WTC11 (cell line): ENCODE data around the gene ZNF667. TPM values are rescaled to one million over a fixed set of nuclear protein-coding genes. Genes with fewer than 3 reads are reported as not detected.

Experiments used
- ATAC-seq: fragments of 200-7000 bp; cut with Tn5 transposase; 2 replicates; pipeline ENCODE4 v1.10.0; 2021; ENCODE audit warnings: mild to moderate bottlenecking, moderate library complexity
- CTCF ChIA-PET: fragments of 300-600 bp; sonication (Branson Sonifier 250); formaldehyde crosslinking; loops from one replicate; lab custom pipeline; 2021; ENCODE audit warnings: antibody characterized with exemption; lab: Charles Lee
- POLR2A ChIA-PET: fragments of 350-600 bp; sonication (Branson Sonifier 250); formaldehyde crosslinking; loops from one replicate; lab custom pipeline; 2021; ENCODE audit warnings: antibody characterized with exemption; lab: Charles Lee
- DNase-seq: peaks from one replicate; pipeline ENCODE4 v3.0.0; 2021; ENCODE audit warnings: low spot score
- H3K27ac Mint-ChIP-seq: 2 replicates; pipeline ENCODE4 v1.8.0; 2021; ENCODE audit warnings: mixed read lengths
- H3K27me3 Mint-ChIP-seq: 2 replicates; pipeline ENCODE4 v1.8.0; 2021; ENCODE audit warnings: low read depth, mild to moderate bottlenecking, moderate library complexity, mixed read lengths
- H3K36me3 Mint-ChIP-seq: 2 replicates; pipeline ENCODE4 v1.8.0; 2021; ENCODE audit warnings: mixed read lengths
- H3K4me1 Mint-ChIP-seq: 2 replicates; pipeline ENCODE4 v1.8.0; 2022; ENCODE audit warnings: mixed read lengths
- H3K4me3 Mint-ChIP-seq: 2 replicates; pipeline ENCODE4 v1.8.0; 2021; ENCODE audit warnings: mild to moderate bottlenecking, moderate library complexity, mixed read lengths
- H3K9me3 Mint-ChIP-seq: 2 replicates; pipeline ENCODE4 v1.8.0; 2021; ENCODE audit warnings: mixed read lengths
- ATF1 ChIP-seq: sonication (generic); formaldehyde crosslinking; IDR thresholded peaks from 2 replicates; pipeline ENCODE4 v1.8.1; 2023; ENCODE audit warnings: mild to moderate bottlenecking, moderate library complexity, missing genetic modification reagents
- ATF3 ChIP-seq: sonication (generic); formaldehyde crosslinking; conservative IDR thresholded peaks from 2 replicates; pipeline ENCODE4 v1.8.1; 2022; ENCODE audit warnings: mild to moderate bottlenecking, missing genetic modification reagents
- ATF6 ChIP-seq: sonication (generic); formaldehyde crosslinking; IDR thresholded peaks from 2 replicates; pipeline ENCODE4 v1.8.1; 2023; ENCODE audit warnings: mild to moderate bottlenecking, missing genetic modification reagents
- E2F4 ChIP-seq: sonication (generic); formaldehyde crosslinking; IDR thresholded peaks from 2 replicates; pipeline ENCODE4 v1.8.1; 2022; ENCODE audit warnings: low read depth, mild to moderate bottlenecking, moderate library complexity, missing genetic modification reagents, borderline replicate concordance
- ELF4 ChIP-seq: sonication (generic); formaldehyde crosslinking; IDR thresholded peaks from 2 replicates; pipeline ENCODE4 v1.8.1; 2022; ENCODE audit warnings: low read depth, mild to moderate bottlenecking, moderate library complexity, missing genetic modification reagents
- EMX1 ChIP-seq: fragments of 250-450 bp; sonication (Bioruptor Pico); IDR thresholded peaks from 2 replicates; pipeline ENCODE4 v1.8.0; 2021; ENCODE audit warnings: mild to moderate bottlenecking
- FOXJ3 ChIP-seq: sonication (generic); formaldehyde crosslinking; IDR thresholded peaks from 2 replicates; pipeline ENCODE4 v1.9.0; 2021; ENCODE audit warnings: missing genetic modification reagents, mild to moderate bottlenecking, borderline replicate concordance
- FOXP1 ChIP-seq: sonication (generic); formaldehyde crosslinking; IDR thresholded peaks from 2 replicates; pipeline ENCODE4 v1.8.0; 2022; ENCODE audit warnings: missing genetic modification reagents, mild to moderate bottlenecking, moderate library complexity, borderline replicate concordance
- GTF2I ChIP-seq: fragments of 250-450 bp; sonication (Bioruptor Pico); conservative IDR thresholded peaks from 2 replicates; pipeline ENCODE4 v1.4.0; 2021; ENCODE audit warnings: mild to moderate bottlenecking
- JAZF1 ChIP-seq: fragments of 250-450 bp; sonication (Bioruptor Pico); IDR thresholded peaks from 2 replicates; pipeline ENCODE4 v1.9.0; 2021; ENCODE audit warnings: moderate library complexity, mild to moderate bottlenecking, inconsistent platforms
- JUN ChIP-seq: sonication (generic); formaldehyde crosslinking; IDR thresholded peaks from 2 replicates; pipeline ENCODE4 v1.8.0; 2023; ENCODE audit warnings: mild to moderate bottlenecking, missing genetic modification reagents
- MAX ChIP-seq: sonication (generic); formaldehyde crosslinking; IDR thresholded peaks from 2 replicates; pipeline ENCODE4 v1.8.0; 2022; ENCODE audit warnings: mild to moderate bottlenecking, missing genetic modification reagents
- PRRX2 ChIP-seq: fragments of 250-450 bp; sonication (Bioruptor Pico); IDR thresholded peaks from 2 replicates; pipeline ENCODE4 v1.8.0; 2021; ENCODE audit warnings: mild to moderate bottlenecking
- RELA ChIP-seq: sonication (generic); formaldehyde crosslinking; IDR thresholded peaks from 2 replicates; pipeline ENCODE4 v1.8.1; 2022; ENCODE audit warnings: missing genetic modification reagents, mild to moderate bottlenecking, borderline replicate concordance
- RORB ChIP-seq: fragments of 250-450 bp; sonication (Bioruptor Pico); IDR thresholded peaks from 2 replicates; pipeline ENCODE4 v1.9.0; 2021; ENCODE audit warnings: mild to moderate bottlenecking
- SOX15 ChIP-seq: fragments of 250-450 bp; sonication (Bioruptor Pico); IDR thresholded peaks from 2 replicates; pipeline ENCODE4 v1.9.0; 2021; ENCODE audit warnings: mild to moderate bottlenecking
- SP1 ChIP-seq: sonication (generic); formaldehyde crosslinking; conservative IDR thresholded peaks from 2 replicates; pipeline ENCODE4 v1.8.1; 2022; ENCODE audit warnings: missing genetic modification reagents
- USF2 ChIP-seq: sonication (generic); formaldehyde crosslinking; IDR thresholded peaks from 2 replicates; pipeline ENCODE4 v1.8.1; 2023; ENCODE audit warnings: mild to moderate bottlenecking, missing genetic modification reagents, moderate library complexity
- ZNF281 ChIP-seq: sonication (generic); formaldehyde crosslinking; IDR thresholded peaks from 2 replicates; pipeline ENCODE4 v1.8.0; 2023; ENCODE audit warnings: mild to moderate bottlenecking, missing genetic modification reagents
- ZNF317 ChIP-seq: sonication (generic); formaldehyde crosslinking; IDR thresholded peaks from 2 replicates; pipeline ENCODE4 v1.8.1; 2023; ENCODE audit warnings: low read depth, mild to moderate bottlenecking, moderate library complexity, missing genetic modification reagents, borderline replicate concordance
- ZNF416 ChIP-seq: fragments of 250-450 bp; sonication (Bioruptor Pico); IDR thresholded peaks from 2 replicates; pipeline ENCODE4 v1.9.0; 2021; ENCODE audit warnings: mild to moderate bottlenecking, inconsistent platforms
- ZNF512 ChIP-seq: sonication (generic); formaldehyde crosslinking; IDR thresholded peaks from 2 replicates; pipeline ENCODE4 v1.8.1; 2022; ENCODE audit warnings: missing genetic modification reagents, borderline replicate concordance
- total RNA-seq: library from RNA; stranded (reverse); gene quantifications from 3 replicates; pipeline ENCODE4 v1.2.3, GENCODE V29; 2021

The ZNF667 gene
- total RNA-seq, 1 experiment from 2014 or later: 10.8 TPM

- ATAC-seq: no peak
- H3K27ac Mint-ChIP-seq: no peak overlapping the region
- no peak for TF ChIP-seq FOXJ3 (CRISPR knock-in tag)
- no peak for TF ChIP-seq EMX1 (CRISPR knock-in tag)
- TF ChIP-seq ELF4 (CRISPR knock-in tag): no peak
- TF ChIP-seq MAX: no peak
- no peak for TF ChIP-seq ZNF416 (CRISPR knock-in tag)
- no peak for TF ChIP-seq JUN
- no peak for TF ChIP-seq USF2 (CRISPR knock-in tag)
- TF ChIP-seq ZNF281: no peak
- peaks cover 67% of the 10 kb centered on the region for H3K9me3 Mint-ChIP-seq
- H3K4me3 Mint-ChIP-seq: no peak overlapping the region
- peaks cover 76% of the 10 kb centered on the region for H3K36me3 Mint-ChIP-seq
- no peak for DNase-seq
- ChIA-PET POLR2A (no interaction called here), CTCF (interaction anchor here (1.3 kb wide), 1 partner anchor 89 kb away, joined by 6 read pairs; no protein-coding TSS in a partner anchor)
- H3K27me3 Mint-ChIP-seq: no peaks in the 10 kb centered on the region
- H3K4me1 Mint-ChIP-seq: peaks cover 18% of the 10 kb centered on the region
Observed at GRCh38 chr19:56398809-56399208, 78.3 kb downstream of the ZNF667 start.

- H3K4me3 Mint-ChIP-seq: peak within 1 kb of the TSS; percentile 96
- peaks cover 39% of the 10 kb centered on the region for H3K9me3 Mint-ChIP-seq
- peaks cover 59% of the 10 kb centered on the region for H3K36me3 Mint-ChIP-seq
- peak; percentile 93 for DNase-seq
- H3K27me3 Mint-ChIP-seq: no peaks in the 10 kb centered on the region
- peaks cover 9% of the 10 kb centered on the region for H3K4me1 Mint-ChIP-seq
- ChIA-PET CTCF (interaction anchor here (1.0 to 1.6 kb wide), 2 partner anchors 26 to 238 kb away, joined by 3 to 6 read pairs; no protein-coding TSS in a partner anchor), POLR2A (no interaction called here)
- H3K27ac Mint-ChIP-seq: peak within 1 kb of the TSS; percentile 89
- ATAC-seq: peak; percentile 98
- TF ChIP-seq SP1 (CRISPR knock-in tag) (0 out of 2 replicates have a peak, but pooled peaks have one; percentile 45), PRRX2 (CRISPR knock-in tag) (no peak), ZNF416 (CRISPR knock-in tag) (no peak), ZNF512 (CRISPR knock-in tag) (no peak), JAZF1 (CRISPR knock-in tag) (no peak), ATF1 (CRISPR knock-in tag) (no peak), ATF3 (CRISPR knock-in tag) (no peak), ELF4 (CRISPR knock-in tag) (no peak), ATF6 (CRISPR knock-in tag) (no peak), SOX15 (CRISPR knock-in tag) (no peak), JUN (0 out of 2 replicates have a peak, but pooled peaks have one; percentile 68), E2F4 (CRISPR knock-in tag) (0 out of 2 replicates have a peak, but pooled peaks have one; percentile 25), GTF2I (no peak), ZNF317 (CRISPR knock-in tag) (no peak), FOXP1 (CRISPR knock-in tag) (0 out of 2 replicates have a peak, but pooled peaks have one; percentile 59), RORB (CRISPR knock-in tag) (no peak), RELA (CRISPR knock-in tag) (no peak), MAX (peak; percentile 86), EMX1 (CRISPR knock-in tag) (no peak)
Observed at GRCh38 chr19:56393119-56394012, 83.8 kb downstream of the ZNF667 start, which contains the start of gene ZNF582. ZNF582 (minus strand) TSS chr19:56393534; CDS start chr19:56391752, 1,782 bp downstream.
